GDM1 (cell line): ENCODE measurements around the gene PLEKHN1.
A peak's percentile ranks its signal among the peaks of the same experiment; 100 is the strongest.

Source experiments
- DNase-seq: peaks from one replicate; lab custom pipeline; 2025; lab: John Stamatoyannopoulos, UW

PLEKHN1 gene

GRCh38 chr1:961132-961669 is 5.1 kb upstream of the PLEKHN1 start:
- no peak for DNase-seq

DNA sequence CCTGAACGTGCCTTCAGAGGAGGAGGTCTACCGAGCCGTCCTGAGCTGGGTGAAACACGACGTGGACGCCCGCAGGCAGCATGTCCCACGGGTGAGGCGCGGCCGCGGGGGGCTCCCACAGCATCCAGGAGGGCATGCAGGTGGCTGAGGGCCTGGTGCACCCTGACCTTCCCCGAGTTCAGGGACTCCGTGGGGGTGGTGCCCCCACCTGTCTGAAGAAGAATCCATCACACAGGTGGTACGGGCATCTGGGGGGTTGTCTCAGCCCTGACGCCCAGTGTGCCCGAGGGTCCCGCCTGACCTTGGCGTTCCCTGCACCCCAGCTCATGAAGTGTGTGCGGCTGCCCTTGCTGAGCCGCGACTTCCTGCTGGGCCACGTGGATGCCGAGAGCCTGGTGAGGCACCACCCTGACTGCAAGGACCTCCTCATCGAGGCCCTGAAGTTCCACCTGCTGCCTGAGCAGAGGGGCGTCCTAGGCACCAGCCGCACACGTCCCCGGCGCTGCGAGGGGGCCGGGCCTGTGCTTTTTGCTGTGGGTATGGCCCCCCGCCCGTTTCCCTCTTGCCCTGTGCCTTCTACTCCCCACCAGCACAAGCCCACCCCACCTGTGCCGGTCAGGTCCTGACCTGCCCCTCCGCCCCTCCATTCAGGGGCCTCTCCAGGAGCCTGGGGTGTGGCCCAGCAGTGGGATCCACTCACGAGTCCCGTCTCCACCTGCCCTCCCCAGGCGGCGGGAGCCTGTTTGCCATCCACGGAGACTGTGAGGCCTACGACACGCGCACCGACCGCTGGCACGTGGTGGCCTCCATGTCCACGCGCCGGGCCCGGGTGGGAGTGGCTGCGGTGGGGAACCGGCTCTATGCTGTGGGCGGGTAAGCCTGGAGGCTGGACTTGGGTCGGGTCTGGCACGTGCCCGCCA is 3.6 kb upstream of the PLEKHN1 start:
- no peak for DNase-seq

- no peak for DNase-seq
Observed at GRCh38 chr1:963301-963651, 3.0 kb upstream of the PLEKHN1 start.

GRCh38 chr1:963746-964525 is 2.3 kb upstream of the PLEKHN1 start:
- no peak for DNase-seq

DNA sequence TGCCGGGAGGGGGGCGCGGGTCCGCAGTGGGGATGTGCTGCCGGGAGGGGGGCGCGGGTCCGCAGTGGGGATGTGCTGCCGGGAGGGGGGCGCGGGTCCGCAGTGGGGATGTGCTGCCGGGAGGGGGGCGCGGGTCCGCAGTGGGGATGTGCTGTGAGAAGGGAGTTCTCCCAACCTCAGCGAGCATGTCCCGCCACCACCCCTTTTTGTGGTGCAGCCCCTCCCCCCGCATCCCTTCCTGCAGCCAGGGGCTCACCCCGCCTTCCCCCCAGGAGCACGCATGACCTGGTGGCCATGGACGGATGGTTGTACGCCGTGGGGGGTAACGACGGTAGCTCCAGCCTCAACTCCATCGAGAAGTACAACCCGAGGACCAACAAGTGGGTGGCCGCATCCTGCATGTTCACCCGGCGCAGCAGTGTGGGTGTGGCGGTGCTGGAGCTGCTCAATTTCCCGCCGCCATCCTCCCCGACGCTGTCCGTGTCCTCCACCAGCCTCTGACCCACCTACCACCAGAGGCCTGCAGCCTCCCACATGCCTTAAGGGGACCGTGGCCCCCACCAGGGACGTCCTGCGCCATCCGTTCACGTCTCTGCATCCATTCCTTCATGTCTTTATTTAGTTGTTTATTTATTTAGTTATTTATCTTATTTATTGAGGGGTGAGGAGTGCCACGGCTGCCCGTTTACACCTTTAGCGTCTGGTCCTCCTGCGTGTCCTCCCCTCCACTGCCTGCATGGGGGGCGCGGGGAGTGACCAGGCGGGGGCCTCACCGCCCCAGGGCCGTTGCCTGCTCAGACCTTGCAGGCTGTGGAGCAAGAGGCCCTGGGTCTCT is 1.4 kb upstream of the PLEKHN1 start:
- no peak for DNase-seq

GRCh38 chr1:965526-966134 is 652 bp upstream of the PLEKHN1 start:
- DNase-seq = no peak

- peak; percentile 32 for DNase-seq
Observed at GRCh38 chr1:966704-967300, 520 bp downstream of the PLEKHN1 start.

GRCh38 chr1:967466-968343 is 1.4 kb downstream of the PLEKHN1 start:
- DNase-seq = no peak

GRCh38 chr1:969260-969855 is 3.1 kb downstream of the PLEKHN1 start:
- no peak for DNase-seq

- no peak for DNase-seq
Observed at GRCh38 chr1:970242-970972, 4.1 kb downstream of the PLEKHN1 start.

DNA sequence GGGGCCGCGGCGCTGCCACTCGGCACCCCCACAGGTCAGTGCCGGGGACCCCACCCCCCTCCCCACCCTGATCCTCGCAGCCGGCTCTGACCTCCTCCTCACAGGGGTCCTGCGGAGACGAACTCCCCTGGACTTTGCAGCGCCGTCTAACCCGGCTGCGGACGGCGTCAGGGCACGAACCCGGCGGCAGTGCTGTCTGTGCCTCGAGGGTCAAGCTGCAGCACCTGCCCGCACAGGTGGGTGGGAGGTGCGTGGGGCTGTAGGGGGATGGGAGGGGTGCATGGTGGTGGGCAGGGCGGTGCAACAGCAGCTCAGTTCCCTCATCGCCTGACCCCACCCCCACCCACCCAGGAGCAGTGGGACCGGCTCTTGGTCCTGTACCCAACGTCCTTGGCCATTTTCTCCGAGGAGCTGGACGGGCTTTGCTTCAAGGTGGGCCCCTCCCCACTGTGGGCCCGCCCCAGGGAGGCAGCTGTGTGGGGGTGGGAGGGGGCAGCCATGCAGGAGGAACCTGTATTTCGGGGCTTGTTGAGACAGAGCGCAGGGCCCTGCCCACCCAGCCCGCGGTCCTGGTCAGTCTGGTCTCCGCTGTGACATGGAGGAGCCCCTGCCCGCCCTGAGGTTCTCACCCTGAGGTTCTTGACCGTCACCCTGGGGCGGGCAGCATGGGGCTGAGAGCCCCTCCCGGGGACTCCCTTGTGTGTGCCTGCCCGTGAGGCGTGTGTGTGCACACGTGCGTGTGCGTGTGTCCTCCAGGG is 4.9 kb downstream of the PLEKHN1 start:
- no peak for DNase-seq

- DNase-seq = no peak
Observed at GRCh38 chr1:971751-972506, 5.6 kb downstream of the PLEKHN1 start.

DNA sequence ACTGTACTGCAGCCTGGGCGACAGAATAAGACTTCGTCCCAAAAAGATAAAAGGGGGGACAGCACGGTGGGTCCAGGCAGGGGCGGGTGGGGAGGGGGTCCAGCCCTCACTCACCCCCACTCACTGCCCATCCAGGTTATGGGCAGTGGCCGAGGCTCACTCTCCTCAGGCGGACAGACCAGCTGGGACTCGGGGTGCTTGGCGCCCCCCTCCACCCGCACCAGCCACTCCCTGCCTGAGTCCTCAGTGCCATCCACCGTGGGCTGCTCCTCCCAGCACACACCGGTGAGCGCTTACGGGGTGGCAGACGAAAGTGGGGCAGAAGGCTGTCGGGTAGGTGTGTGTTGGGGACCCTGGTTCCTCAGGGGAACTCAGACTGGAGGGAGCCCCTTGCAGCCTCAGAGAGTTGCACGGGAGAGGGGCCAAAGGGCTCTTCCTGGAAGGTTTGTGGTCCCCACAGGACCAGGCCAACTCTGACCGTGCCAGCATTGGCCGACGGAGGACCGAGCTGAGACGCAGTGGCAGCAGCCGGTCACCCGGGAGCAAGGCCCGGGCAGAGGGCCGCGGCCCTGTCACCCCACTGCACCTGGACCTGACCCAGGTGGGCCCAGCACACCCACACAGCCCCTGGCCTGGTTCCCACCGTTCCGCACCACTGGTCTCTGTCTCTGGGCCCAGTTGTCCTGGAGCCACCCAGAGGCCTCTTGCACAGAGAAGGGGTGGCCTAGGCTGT is 6.6 kb downstream of the PLEKHN1 start:
- DNase-seq = no peak

GRCh38 chr1:973459-974292 is 7.4 kb downstream of the PLEKHN1 start:
- no peak for DNase-seq

- DNase-seq = no peak
Observed at GRCh38 chr1:974293-974640, 8.0 kb downstream of the PLEKHN1 start.

- no peak for DNase-seq
Observed at GRCh38 chr1:974687-975328, 8.5 kb downstream of the PLEKHN1 start.
